Measurements from ENCODE around the gene PTPRO. TPM values are rescaled to one million over a fixed set of nuclear protein-coding genes. Genes with fewer than 3 reads are reported as not detected.

The PTPRO gene
- polyA plus RNA-seq, 1 experiment, result 0.23 TPM

DNA sequence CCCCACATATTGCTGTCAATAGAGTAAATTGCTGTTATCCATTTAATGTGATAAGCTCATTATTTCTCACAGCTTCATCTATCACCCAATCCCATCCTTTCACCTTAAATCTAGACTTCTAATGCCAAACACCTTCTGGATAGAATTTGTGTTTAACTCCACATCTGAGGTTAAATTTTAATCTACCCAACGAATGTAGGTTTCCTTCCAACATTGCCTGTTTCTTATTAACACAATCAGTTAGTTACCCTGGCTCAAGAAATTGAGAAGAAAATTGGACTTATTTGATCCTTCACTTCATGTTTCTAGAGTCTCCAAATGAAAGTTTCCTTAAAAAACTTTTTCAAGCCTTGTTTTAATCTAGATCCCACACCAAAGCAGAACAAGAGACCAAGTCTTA is 67.3 kb downstream of the PTPRO start:
- Histone ChIP-seq H3K36me3 (ENCODE audit: control insufficient read depth, insufficient read depth, low read length) (no peaks in the 10 kb centered on the region), H3K4me3 (ENCODE audit: low read depth, low read length) (no peak overlapping the region), H3K27me3 (ENCODE audit: control insufficient read depth, insufficient read depth, low read length) (no peaks in the 10 kb centered on the region)
- TF ChIP-seq, protein P1, sequence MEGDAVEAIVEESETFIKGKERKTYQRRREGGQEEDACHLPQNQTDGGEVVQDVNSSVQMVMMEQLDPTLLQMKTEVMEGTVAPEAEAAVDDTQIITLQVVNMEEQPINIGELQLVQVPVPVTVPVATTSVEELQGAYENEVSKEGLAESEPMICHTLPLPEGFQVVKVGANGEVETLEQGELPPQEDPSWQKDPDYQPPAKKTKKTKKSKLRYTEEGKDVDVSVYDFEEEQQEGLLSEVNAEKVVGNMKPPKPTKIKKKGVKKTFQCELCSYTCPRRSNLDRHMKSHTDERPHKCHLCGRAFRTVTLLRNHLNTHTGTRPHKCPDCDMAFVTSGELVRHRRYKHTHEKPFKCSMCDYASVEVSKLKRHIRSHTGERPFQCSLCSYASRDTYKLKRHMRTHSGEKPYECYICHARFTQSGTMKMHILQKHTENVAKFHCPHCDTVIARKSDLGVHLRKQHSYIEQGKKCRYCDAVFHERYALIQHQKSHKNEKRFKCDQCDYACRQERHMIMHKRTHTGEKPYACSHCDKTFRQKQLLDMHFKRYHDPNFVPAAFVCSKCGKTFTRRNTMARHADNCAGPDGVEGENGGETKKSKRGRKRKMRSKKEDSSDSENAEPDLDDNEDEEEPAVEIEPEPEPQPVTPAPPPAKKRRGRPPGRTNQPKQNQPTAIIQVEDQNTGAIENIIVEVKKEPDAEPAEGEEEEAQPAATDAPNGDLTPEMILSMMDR (IDR thresholded peaks at IDR 0.05; ENCODE audit: insufficient read depth, low read depth, low read length), result no peak
- POLR2A ChIA-PET, result no interaction called here
- no peak for DNase-seq (ENCODE audit: low read depth)
- CTCF ChIA-PET, result interaction anchor here (0.7 kb wide), 1 partner anchor 26 kb away, joined by 3 read pairs; no protein-coding TSS in a partner anchor

DNA sequence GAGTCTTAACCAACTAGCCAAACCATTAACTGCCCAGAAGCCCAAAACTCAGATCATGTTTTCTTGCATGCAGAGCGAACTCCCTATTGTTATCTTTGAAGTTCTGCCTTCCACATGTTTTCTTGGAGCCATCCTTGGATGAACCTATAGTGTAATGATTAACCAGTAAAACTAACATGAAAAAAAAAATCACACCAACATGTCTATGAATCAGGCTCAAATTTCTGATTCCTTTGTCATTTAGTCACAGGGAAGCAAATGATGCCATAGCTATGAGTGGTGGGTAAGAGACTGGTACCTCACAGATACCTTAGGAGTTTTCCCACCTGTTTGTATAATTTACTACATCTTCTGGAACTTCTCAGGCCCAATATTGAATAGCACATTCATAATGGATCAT is 70.7 kb downstream of the PTPRO start:
- Histone ChIP-seq H3K36me3 (ENCODE audit: control insufficient read depth, insufficient read depth, low read length) (no peaks in the 10 kb centered on the region), H3K4me3 (ENCODE audit: low read depth, low read length) (no peak overlapping the region), H3K27me3 (ENCODE audit: control insufficient read depth, insufficient read depth, low read length) (no peaks in the 10 kb centered on the region)
- ChIA-PET POLR2A (no interaction called here), CTCF (no interaction called here)
- DNase-seq (ENCODE audit: low read depth), result no peak
- TF ChIP-seq, protein P1 (IDR thresholded peaks at IDR 0.05; ENCODE audit: insufficient read depth, low read depth, low read length), result no peak

DNA sequence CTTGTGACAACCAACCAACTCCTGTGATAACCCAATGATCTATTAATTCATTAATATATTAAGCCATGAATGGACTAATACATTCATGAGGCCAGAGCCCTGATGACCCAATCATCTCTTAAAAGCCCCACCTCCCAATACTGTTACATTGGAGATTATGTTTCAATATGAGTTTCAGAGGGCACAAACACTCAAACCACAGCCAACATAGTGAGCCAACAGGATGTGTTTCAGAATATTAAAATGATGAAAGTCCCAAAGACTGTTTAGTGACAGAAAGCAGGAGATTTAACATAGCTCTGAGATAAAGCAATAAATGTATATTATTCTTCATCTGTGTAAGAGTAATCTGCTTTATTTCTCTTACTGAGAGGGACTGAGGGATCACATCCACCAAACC is 71.7 kb downstream of the PTPRO start:
- TF ChIP-seq, protein P1 (IDR thresholded peaks at IDR 0.05; ENCODE audit: insufficient read depth, low read depth, low read length), result no peak
- DNase-seq (ENCODE audit: low read depth), result no peak
- Histone ChIP-seq H3K36me3 (ENCODE audit: control insufficient read depth, insufficient read depth, low read length) (no peaks in the 10 kb centered on the region), H3K4me3 (ENCODE audit: low read depth, low read length) (no peak overlapping the region), H3K27me3 (ENCODE audit: control insufficient read depth, insufficient read depth, low read length) (no peaks in the 10 kb centered on the region)
- ChIA-PET POLR2A (no interaction called here), CTCF (no interaction called here)

DNA sequence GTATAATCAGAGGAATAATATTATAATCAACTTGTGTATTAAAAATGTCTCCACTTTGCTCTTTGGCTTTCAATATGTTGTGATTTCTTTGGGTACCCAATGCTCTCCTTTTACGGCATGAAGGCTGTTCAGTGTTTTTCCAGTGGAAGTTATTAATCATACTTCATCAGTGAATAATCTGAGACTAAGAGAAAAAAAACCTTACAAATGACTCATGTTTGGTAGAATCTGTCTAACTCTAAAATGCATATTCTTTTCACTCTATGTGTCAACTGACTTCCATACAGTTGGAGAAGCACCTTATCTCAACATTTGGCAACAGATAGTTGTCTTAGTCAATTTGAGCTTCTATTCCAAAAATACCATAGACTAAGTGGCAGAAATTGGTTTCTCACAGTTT is 82.2 kb downstream of the PTPRO start:
- ChIA-PET POLR2A (no interaction called here), CTCF (no interaction called here)
- DNase-seq (ENCODE audit: low read depth), result no peak
- H3K4me3 ChIP-seq (ENCODE audit: low read depth, low read length), result no peak overlapping the region
- TF ChIP-seq, protein P1 (IDR thresholded peaks at IDR 0.05; ENCODE audit: insufficient read depth, low read depth, low read length), result no peak
- H3K36me3 ChIP-seq (ENCODE audit: control insufficient read depth, insufficient read depth, low read length), result no peaks in the 10 kb centered on the region
- no peaks in the 10 kb centered on the region for H3K27me3 ChIP-seq (ENCODE audit: control insufficient read depth, insufficient read depth, low read length)

DNA sequence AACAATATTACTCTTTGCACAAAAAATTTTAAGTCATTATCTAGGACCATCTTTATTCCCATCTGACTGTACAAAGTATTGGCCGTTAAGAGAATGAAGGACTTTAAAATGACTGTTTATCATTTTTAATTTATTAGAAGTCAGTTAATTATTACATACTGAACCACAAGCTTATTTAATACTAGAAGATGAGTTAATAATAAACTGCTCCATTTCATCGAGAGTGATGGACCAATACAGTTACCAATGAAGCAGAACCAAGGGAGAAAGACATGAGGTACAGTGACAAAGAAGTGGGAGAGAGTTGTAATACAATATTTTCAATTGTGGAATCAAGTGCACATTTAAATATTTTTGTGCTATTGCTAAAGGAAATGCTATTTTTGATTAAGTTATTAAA is 83.3 kb downstream of the PTPRO start:
- H3K36me3 ChIP-seq (ENCODE audit: control insufficient read depth, insufficient read depth, low read length), result no peaks in the 10 kb centered on the region
- no peaks in the 10 kb centered on the region for H3K27me3 ChIP-seq (ENCODE audit: control insufficient read depth, insufficient read depth, low read length)
- ChIA-PET CTCF (no interaction called here), POLR2A (no interaction called here)
- no peak overlapping the region for H3K4me3 ChIP-seq (ENCODE audit: low read depth, low read length)
- no peak for DNase-seq (ENCODE audit: low read depth)
- TF ChIP-seq, protein P1 (IDR thresholded peaks at IDR 0.05; ENCODE audit: insufficient read depth, low read depth, low read length), result no peak
